BJ (cell line): ENCODE results near the gene LPIN3. TPM values are rescaled to one million over a fixed set of nuclear protein-coding genes. Genes with fewer than 3 reads are reported as not detected.

Experiments
- CTCF ChIA-PET: fragments of 350-600 bp; formaldehyde crosslinking; extraction: SDS; loops from one replicate; lab custom pipeline; 2021; ENCODE audit warnings: antibody characterized with exemption, inconsistent platforms; lab: Yijun Ruan, JAX
- POLR2A ChIA-PET: fragments of 300-600 bp; sonication (Branson Sonifier 250); formaldehyde crosslinking; extraction: SDS; loops from one replicate; lab custom pipeline; 2021; ENCODE audit warnings: antibody characterized with exemption; lab: Charles Lee
- DNase-seq: peaks from one replicate; pipeline ENCODE4 v3.0.0-alpha.2; 2011; ENCODE audit warnings: low read depth
- H3K27me3 ChIP-seq: 2 replicates; pipeline ENCODE4 v1.6.0; 2011; ENCODE audit warnings: low read length; ENCODE audit not compliant: control insufficient read depth, insufficient read depth
- H3K36me3 ChIP-seq: 2 replicates; pipeline ENCODE4 v1.5.1; 2011; ENCODE audit warnings: low read length; ENCODE audit not compliant: control insufficient read depth, insufficient read depth
- H3K4me3 ChIP-seq: 2 replicates; pipeline ENCODE4 v1.5.1; 2011; ENCODE audit warnings: low read depth, mild to moderate bottlenecking, control low read depth, low read length
- CTCF ChIP-seq: IDR thresholded peaks from 2 replicates; pipeline ENCODE4 v1.5.1; 2011; ENCODE audit warnings: low read depth, mild to moderate bottlenecking, control low read depth, inconsistent platforms, low read length, moderate library complexity; ENCODE audit not compliant: insufficient read depth
- polyA plus RNA-seq: library from polyadenylated mRNA; depleted of rRNA; stranded (reverse); fragments of >200 nt; gene quantifications from 2 replicates; pipeline ENCODE4 v1.2.3, GENCODE V29; 2011

LPIN3 gene
- polyA plus RNA-seq, 1 experiment: 11.5 TPM

DNA sequence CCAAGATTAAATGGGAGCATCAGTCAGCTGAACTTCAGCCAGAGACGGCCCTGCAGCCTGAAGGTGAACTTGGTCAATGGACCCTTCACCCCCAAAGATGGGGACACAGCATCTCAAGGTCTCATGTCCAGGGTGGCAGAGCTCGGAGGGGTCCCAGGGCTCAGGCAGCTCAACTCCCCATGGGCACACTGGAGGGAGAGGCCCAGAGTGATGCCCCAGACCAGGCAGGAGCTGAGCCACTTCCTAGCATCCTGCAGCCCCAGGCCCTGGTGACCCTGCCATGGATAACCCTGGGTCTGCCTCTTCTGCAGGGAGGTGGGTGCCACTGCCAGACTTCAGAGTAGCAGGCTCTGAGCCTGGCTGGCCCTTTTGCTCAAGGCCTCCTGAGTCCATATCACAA lies 53.5 kb downstream of the LPIN3 start:
- POLR2A ChIA-PET: no interaction called here
- no peaks in the 10 kb centered on the region; the same call in 1 of the 2 replicates for H3K36me3 ChIP-seq
- H3K4me3 ChIP-seq: no peak overlapping the region
- CTCF ChIA-PET: no interaction called here
- H3K27me3 ChIP-seq: no peaks in the 10 kb centered on the region
- no peak for TF ChIP-seq CTCF
- no peak for DNase-seq

- ChIA-PET CTCF (no interaction called here), POLR2A (no interaction called here)
- H3K4me3 ChIP-seq: no peak overlapping the region
- no peak for DNase-seq
- no peaks in the 10 kb centered on the region; the same call in 1 of the 2 replicates for H3K36me3 ChIP-seq
- H3K27me3 ChIP-seq: no peaks in the 10 kb centered on the region
- TF ChIP-seq CTCF: no peak
These were observed 54.5 kb downstream of the LPIN3 start for GRCh38 chr20:41394931-41395666.

- no peaks in the 10 kb centered on the region; the same call in 1 of the 2 replicates for H3K36me3 ChIP-seq
- no peak overlapping the region for H3K4me3 ChIP-seq
- no peaks in the 10 kb centered on the region for H3K27me3 ChIP-seq
- POLR2A ChIA-PET: no interaction called here
- no peak for DNase-seq
- TF ChIP-seq CTCF: no peak
- CTCF ChIA-PET: no interaction called here
These were observed 55.3 kb downstream of the LPIN3 start for GRCh38 chr20:41395667-41396664.

- TF ChIP-seq CTCF: 0 out of 2 replicates have a peak, but pooled peaks have one; percentile 3
- CTCF ChIA-PET: interaction anchor here (0.9 to 2.6 kb wide), 4 partner anchors 9 to 59 kb away, joined by 4 to 14 read pairs (median 6); no protein-coding TSS in a partner anchor
- POLR2A ChIA-PET: no interaction called here
- H3K27me3 ChIP-seq: no peaks in the 10 kb centered on the region
- DNase-seq: no peak
- no peak overlapping the region for H3K4me3 ChIP-seq
- H3K36me3 ChIP-seq: no peaks in the 10 kb centered on the region; the same call in 1 of the 2 replicates
These were observed 57.8 kb downstream of the LPIN3 start for GRCh38 chr20:41398408-41398807.

- no peak overlapping the region for H3K4me3 ChIP-seq
- CTCF ChIA-PET: interaction anchor here (0.9 kb wide), 1 partner anchor 8 kb away, joined by 6 read pairs; no protein-coding TSS in a partner anchor
- H3K27me3 ChIP-seq: no peaks in the 10 kb centered on the region
- POLR2A ChIA-PET: no interaction called here
- no peak for DNase-seq
- H3K36me3 ChIP-seq: peaks cover 25% of the 10 kb centered on the region
- TF ChIP-seq CTCF: no peak
These were observed 63.0 kb downstream of the LPIN3 start for GRCh38 chr20:41403604-41404003.
